ENCODE data around the gene NREP.
"Not testable (repeated sequence)": the region's sequence is repeated elsewhere in the genome, so short reads cannot be mapped to it uniquely, and the experiment has no call there.

GRCh38 chr5:111716789-111717188, 40.2 kb downstream of the NREP start:
- not testable (repeated sequence) for TF ChIP-seq POLR2A (IDR thresholded peaks at IDR 0.05); CTCF (IDR thresholded peaks at IDR 0.05 in 8 of 11, conservative IDR thresholded peaks at IDR 0.05 in 3 of 11); POLR2AphosphoS5 (IDR thresholded peaks at IDR 0.05)

Data from spleen (tissue), 7 donors.